ENCODE data around the gene HTRA3.

- TF ChIP-seq, protein P1, sequence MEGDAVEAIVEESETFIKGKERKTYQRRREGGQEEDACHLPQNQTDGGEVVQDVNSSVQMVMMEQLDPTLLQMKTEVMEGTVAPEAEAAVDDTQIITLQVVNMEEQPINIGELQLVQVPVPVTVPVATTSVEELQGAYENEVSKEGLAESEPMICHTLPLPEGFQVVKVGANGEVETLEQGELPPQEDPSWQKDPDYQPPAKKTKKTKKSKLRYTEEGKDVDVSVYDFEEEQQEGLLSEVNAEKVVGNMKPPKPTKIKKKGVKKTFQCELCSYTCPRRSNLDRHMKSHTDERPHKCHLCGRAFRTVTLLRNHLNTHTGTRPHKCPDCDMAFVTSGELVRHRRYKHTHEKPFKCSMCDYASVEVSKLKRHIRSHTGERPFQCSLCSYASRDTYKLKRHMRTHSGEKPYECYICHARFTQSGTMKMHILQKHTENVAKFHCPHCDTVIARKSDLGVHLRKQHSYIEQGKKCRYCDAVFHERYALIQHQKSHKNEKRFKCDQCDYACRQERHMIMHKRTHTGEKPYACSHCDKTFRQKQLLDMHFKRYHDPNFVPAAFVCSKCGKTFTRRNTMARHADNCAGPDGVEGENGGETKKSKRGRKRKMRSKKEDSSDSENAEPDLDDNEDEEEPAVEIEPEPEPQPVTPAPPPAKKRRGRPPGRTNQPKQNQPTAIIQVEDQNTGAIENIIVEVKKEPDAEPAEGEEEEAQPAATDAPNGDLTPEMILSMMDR (IDR thresholded peaks at IDR 0.05; ENCODE audit: insufficient read depth, low read depth, low read length), result no peak
- TF ChIP-seq EZH2 (IDR thresholded peaks at IDR 0.05; ENCODE audit: insufficient read depth, low read length), result no peak
Observed at GRCh38 chr4:8292478-8293107, 23.0 kb downstream of the HTRA3 start.

Data from astrocyte (in vitro differentiated cells and primary cell).